Activated B cell treated with CpG ODN at 0.5 μM for 24 hours (primary cell): Measurements from ENCODE around the gene ZNF474. TPM values are rescaled to one million over a fixed set of nuclear protein-coding genes. Genes with fewer than 3 reads are reported as not detected.

Experiments used
- ATAC-seq: fragments of 200-7000 bp; cut with Tn5 transposase; one replicate; pipeline ENCODE4 v1.10.0; 2021; ENCODE audit warnings: low read depth, mild to moderate bottlenecking, moderate library complexity
- CTCF ChIA-PET: fragments of 350-600 bp; sonication (Branson Sonifier 250); formaldehyde crosslinking; loops from one replicate; lab custom pipeline; 2021; ENCODE audit warnings: antibody characterized with exemption; lab: Charles Lee
- POLR2A ChIA-PET: fragments of 350-600 bp; sonication (Branson Sonifier 250); formaldehyde crosslinking; loops from one replicate; lab custom pipeline; 2021; ENCODE audit warnings: antibody characterized with exemption; lab: Charles Lee
- DNase-seq: peaks from one replicate; pipeline ENCODE4 v3.0.0; 2022
- H3K27ac Mint-ChIP-seq: one replicate; pipeline ENCODE4 v1.8.0; 2020; ENCODE audit warnings: mixed read lengths
- H3K27me3 Mint-ChIP-seq: one replicate; pipeline ENCODE4 v1.8.0; 2021; ENCODE audit warnings: mixed read lengths
- H3K36me3 Mint-ChIP-seq: one replicate; pipeline ENCODE4 v1.8.0; 2021; ENCODE audit warnings: low read depth, mixed read lengths
- H3K4me1 Mint-ChIP-seq: one replicate; pipeline ENCODE4 v1.8.0; 2021; ENCODE audit warnings: mixed read lengths
- H3K4me3 Mint-ChIP-seq: one replicate; pipeline ENCODE4 v1.8.0; 2020; ENCODE audit warnings: mild to moderate bottlenecking, mixed read lengths
- H3K9me3 Mint-ChIP-seq: one replicate; pipeline ENCODE4 v1.8.0; 2020; ENCODE audit warnings: mixed read lengths
- CTCF ChIP-seq: fragments of 200-600 bp; IDR thresholded peaks from one replicate; pipeline ENCODE4 v1.8.0; 2022; ENCODE audit warnings: antibody characterized with exemption, mild to moderate bottlenecking
- intact Hi-C: fragments of 100-400 bp; cut with micrococcal nuclease; formaldehyde crosslinking; loops from one replicate; pipeline ENCODE4 v1.15.1; 2024
- total RNA-seq: library from RNA; stranded (reverse); gene quantifications from 2 replicates; pipeline ENCODE4 v1.2.3, GENCODE V29; 2022

Gene ZNF474
- total RNA-seq, 1 donor from 2014 or later: not detected

GRCh38 chr5:122114501-122114900 lies 14.8 kb upstream of the ZNF474 start:
- Mint-ChIP-seq H3K27ac (no peak overlapping the region), H3K4me1 (no peaks in the 10 kb centered on the region), H3K36me3 (no peaks in the 10 kb centered on the region), H3K4me3 (no peak overlapping the region), H3K9me3 (no peaks in the 10 kb centered on the region), H3K27me3 (peaks cover 3% of the 10 kb centered on the region)
- DNase-seq: no peak
- intact Hi-C loops: no loop called here
- ChIA-PET CTCF (no interaction called here), POLR2A (no interaction called here)
- no peak for TF ChIP-seq CTCF
- no peak for ATAC-seq

- Mint-ChIP-seq H3K4me1 (no peaks in the 10 kb centered on the region), H3K36me3 (no peaks in the 10 kb centered on the region), H3K4me3 (no peak overlapping the region), H3K27ac (no peak overlapping the region), H3K9me3 (no peaks in the 10 kb centered on the region), H3K27me3 (peaks cover 6% of the 10 kb centered on the region)
- DNase-seq: no peak
- intact Hi-C loops: no loop called here
- no peak for TF ChIP-seq CTCF
- CTCF ChIA-PET: no interaction called here
- ATAC-seq: no peak
- POLR2A ChIA-PET: no interaction called here
These were observed 10.9 kb upstream of the ZNF474 start for GRCh38 chr5:122118356-122118948.

- ATAC-seq (no peak), DNase-seq (no peak)
- Mint-ChIP-seq H3K27ac (no peak overlapping the region), H3K27me3 (peaks cover 6% of the 10 kb centered on the region), H3K4me3 (no peak overlapping the region), H3K9me3 (no peaks in the 10 kb centered on the region), H3K4me1 (no peaks in the 10 kb centered on the region), H3K36me3 (no peaks in the 10 kb centered on the region)
- ChIA-PET POLR2A (no interaction called here), CTCF (no interaction called here)
- intact Hi-C loops: no loop called here
- no peak for TF ChIP-seq CTCF
These were observed 10.1 kb upstream of the ZNF474 start for GRCh38 chr5:122119205-122119604.

GRCh38 chr5:122120493-122120892 lies 8.9 kb upstream of the ZNF474 start:
- no peak for DNase-seq
- POLR2A ChIA-PET: no interaction called here
- Mint-ChIP-seq H3K36me3 (no peaks in the 10 kb centered on the region), H3K4me3 (no peak overlapping the region), H3K27me3 (peaks cover 8% of the 10 kb centered on the region), H3K27ac (no peak overlapping the region), H3K9me3 (no peaks in the 10 kb centered on the region), H3K4me1 (no peaks in the 10 kb centered on the region)
- TF ChIP-seq CTCF: no peak
- CTCF ChIA-PET: no interaction called here
- no peak for ATAC-seq
- intact Hi-C loops: no loop called here

GRCh38 chr5:122120957-122121356 lies 8.4 kb upstream of the ZNF474 start:
- no peak for DNase-seq
- Mint-ChIP-seq H3K4me3 (no peak overlapping the region), H3K27ac (no peak overlapping the region), H3K4me1 (no peaks in the 10 kb centered on the region), H3K27me3 (peaks cover 8% of the 10 kb centered on the region), H3K9me3 (no peaks in the 10 kb centered on the region), H3K36me3 (no peaks in the 10 kb centered on the region)
- TF ChIP-seq CTCF: no peak
- intact Hi-C loops: no loop called here
- ChIA-PET POLR2A (no interaction called here), CTCF (no interaction called here)
- no peak for ATAC-seq
